HG03558 (cell line): ENCODE results near the gene SLC38A3.

Source experiments
- ATAC-seq: cut with Tn5 transposase; IDR thresholded peaks from one replicate; pipeline ENCODE4 v1.9.1; 2021; ENCODE audit warnings: moderate number of reproducible peaks; ENCODE audit not compliant: unreplicated experiment; ENCODE audit errors: extremely low read depth

The SLC38A3 gene

GRCh38 chr3:50263478-50264382, 58.7 kb downstream of the SLC38A3 start:
- no peak for ATAC-seq

- ATAC-seq = no peak
These were observed 59.4 kb downstream of the SLC38A3 start for GRCh38 chr3:50264383-50264963.

GRCh38 chr3:50264964-50265485, 60.0 kb downstream of the SLC38A3 start:
- no peak for ATAC-seq

DNA sequence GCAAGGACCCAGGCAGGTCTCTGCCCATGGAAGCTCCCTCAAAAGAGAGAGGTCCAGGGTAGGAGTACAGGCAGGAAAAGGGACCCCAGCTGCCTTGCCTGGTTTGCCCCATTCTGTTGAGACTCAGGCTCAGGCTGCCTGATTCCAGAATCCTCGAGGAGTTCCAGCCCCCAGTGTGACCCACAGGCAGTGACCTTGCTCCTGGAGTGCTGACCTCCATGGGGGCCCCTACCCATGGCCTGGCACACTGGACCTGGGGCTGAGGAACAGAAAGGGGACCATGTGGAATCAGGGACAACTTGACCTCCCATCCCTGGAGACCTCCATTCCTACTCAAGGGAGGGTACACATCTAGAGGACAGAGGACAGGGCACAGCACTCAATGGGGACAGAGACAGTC, 60.5 kb downstream of the SLC38A3 start:
- no peak for ATAC-seq

DNA sequence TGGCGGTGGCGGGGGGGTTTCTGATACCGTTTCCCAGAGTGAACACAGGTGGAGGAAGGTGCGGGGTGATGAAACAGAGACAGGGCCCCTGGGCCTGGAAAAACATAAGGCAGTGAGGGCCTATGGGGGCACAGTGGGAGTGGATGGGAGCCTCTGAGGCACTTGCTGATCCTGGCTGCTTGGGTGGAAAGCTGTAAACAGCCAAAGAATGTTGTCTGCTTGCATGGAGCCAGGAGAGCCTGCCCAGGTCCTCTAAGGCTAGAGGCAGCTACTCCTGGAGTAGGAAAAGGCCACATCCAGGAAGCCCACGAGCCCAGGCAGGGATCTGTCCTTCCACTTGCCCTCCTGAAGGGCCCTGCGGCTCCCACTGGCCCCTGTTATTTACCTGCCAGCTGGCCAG, 60.9 kb downstream of the SLC38A3 start:
- no peak for ATAC-seq

GRCh38 chr3:50266836-50267235, 61.8 kb downstream of the SLC38A3 start:
- ATAC-seq = no peak

DNA sequence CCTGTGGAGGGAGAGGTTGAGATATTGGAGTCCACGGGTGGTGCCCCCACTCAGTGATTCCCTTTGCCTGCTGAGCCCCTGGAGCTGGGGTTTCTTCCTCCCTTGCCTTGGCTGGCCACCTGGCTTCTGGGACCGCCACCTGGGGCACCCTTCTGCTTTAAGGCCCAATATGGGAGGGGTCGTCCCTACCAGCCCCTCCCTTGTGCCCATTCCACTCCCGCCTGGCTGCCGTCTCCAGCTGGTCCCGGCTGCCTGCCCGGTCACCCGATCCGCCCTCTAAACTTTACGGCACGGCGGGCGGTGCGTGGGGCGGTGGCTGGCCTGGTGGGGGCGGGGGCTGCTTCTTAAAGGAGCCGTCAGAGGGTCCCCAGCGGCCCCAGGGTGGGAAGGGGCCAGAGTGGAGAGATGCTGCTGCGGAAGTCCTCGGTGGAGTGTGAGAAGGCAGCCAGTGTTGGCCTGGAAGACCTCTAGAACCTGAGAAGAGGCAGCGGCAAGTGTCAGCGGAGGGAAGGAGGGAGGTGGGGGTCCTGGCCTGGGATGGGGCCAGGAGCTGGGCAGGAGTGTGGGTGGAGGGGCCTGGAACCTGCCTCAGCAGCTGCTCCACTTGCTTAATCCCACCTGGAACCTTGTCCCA, 62.3 kb downstream of the SLC38A3 start:
- no peak for ATAC-seq

GRCh38 chr3:50268276-50268675, 63.2 kb downstream of the SLC38A3 start:
- ATAC-seq = no peak

DNA sequence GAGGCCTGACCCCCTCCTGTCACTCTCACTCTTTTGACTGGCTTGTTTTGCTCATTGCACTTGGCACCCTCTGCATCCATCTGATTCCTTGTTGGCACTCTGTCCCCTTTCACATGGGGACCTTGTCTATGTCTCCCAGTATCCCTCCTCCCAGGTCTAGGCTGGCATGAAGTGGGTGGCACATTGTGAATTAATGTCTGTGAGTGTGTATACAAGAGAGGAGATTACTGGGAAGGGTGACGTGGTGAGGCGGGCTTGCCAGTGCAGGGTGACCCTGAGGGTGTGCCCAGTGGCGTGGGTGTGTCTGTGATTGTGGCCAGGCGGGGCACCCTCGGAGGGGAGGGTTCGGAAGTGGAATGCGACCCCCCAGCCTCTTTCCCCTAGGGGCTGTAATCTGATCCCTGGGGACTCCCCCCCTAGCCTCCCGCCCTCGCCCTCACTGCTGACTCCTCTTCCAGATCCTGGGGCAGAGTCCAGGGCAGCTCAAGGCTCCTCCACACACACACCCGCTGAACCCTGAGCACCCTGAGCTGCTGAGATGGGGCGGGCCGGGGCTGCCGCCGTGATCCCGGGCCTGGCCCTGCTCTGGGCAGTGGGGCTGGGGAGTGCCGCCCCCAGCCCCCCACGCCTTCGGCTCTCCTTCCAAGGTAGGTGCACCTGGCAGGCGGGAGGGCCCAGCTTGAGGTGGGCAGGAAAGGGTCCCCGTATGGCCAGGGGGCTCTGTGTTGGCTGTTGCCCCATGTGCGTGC, 63.8 kb downstream of the SLC38A3 start, which contains the start of gene SEMA3B:
SEMA3B (plus strand) TSS at position 445 of the 749 bp plus-strand sequence; CDS start at position 539, 94 bp downstream.
- no peak for ATAC-seq

- ATAC-seq = no peak
These were observed 64.4 kb downstream of the SLC38A3 start for GRCh38 chr3:50269460-50269859.

DNA sequence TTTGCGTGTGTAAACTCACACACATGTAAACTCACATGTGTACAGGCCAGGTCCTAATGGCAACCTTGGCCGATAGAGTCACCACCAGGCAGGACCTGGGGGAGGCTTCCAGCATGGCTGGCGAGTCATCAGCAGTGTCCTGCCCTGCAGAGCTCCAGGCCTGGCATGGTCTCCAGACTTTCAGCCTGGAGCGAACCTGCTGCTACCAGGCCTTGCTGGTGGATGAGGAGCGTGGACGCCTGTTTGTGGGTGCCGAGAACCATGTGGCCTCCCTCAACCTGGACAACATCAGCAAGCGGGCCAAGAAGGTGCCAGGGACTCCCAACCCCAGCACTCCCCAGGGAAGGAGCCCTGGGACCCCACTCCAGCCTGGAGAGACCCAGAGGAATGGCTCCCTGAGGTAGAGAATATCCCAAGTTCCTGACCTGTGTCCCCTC, 64.9 kb downstream of the SLC38A3 start:
- ATAC-seq = no peak

DNA sequence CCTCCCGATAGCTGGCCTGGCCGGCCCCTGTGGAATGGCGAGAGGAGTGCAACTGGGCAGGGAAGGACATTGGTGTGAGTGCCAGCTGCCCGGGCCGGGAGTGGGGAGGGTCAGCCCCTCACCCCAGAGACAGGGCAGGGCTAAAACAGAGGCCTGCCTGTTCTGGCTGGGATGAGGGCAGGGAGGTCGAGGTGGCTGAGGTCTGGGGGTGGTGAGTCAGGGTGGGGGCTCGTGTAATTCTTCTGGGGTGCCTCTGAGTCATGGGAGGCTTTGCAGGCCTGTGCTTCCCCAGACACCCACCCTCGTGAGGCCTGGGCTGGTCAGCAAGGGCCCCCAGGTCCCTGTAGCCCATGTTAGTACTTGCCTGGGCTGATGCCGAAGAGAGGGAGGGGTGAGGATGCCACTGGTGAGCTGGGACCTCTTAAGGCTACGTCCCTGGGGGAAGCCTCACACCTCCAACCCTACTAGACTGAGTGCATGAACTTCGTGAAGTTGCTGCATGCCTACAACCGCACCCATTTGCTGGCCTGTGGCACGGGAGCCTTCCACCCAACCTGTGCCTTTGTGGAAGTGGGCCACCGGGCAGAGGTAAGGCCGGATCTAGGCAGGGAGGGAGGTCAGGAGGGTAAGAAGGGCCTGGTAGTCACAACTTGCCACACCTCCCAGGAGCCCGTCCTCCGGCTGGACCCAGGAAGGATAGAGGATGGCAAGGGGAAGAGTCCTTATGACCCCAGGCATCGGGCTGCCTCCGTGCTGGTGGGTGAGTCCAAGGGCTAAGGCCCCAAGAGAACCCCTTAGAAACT, 65.6 kb downstream of the SLC38A3 start:
- no peak for ATAC-seq
